Neural cell (in vitro differentiated cells): ENCODE measurements around the gene TMSB10. TPM values are rescaled to one million over a fixed set of nuclear protein-coding genes. Genes with fewer than 3 reads are reported as not detected.

Source experiments
- H2AFZ ChIP-seq: fragments of 200-600, 300-800 bp; sonication (generic), shearing (Covaris generic); 2 replicates; pipeline ENCODE4 v1.6.0; 2014; ENCODE audit warnings: low read depth, mild to moderate bottlenecking, antibody characterized with exemption, low read length, moderate library complexity
- H3F3A ChIP-seq: fragments of 200-600 bp; shearing (Covaris generic); 2 replicates; pipeline ENCODE4 v1.6.1; 2016; ENCODE audit warnings: mild to moderate bottlenecking, moderate library complexity, mixed read lengths, antibody characterized with exemption, low read length; ENCODE audit not compliant: insufficient read depth, poor library complexity, severe bottlenecking
- H3K27ac ChIP-seq: fragments of 200-600, 300-800 bp; sonication (generic), shearing (Covaris generic); 2 replicates; pipeline ENCODE4 v1.5.1; 2014; ENCODE audit warnings: mild to moderate bottlenecking, low read length, moderate library complexity
- H3K27me3 ChIP-seq: fragments of 300-800, 200-600 bp; sonication (generic), shearing (Covaris generic); 2 replicates; pipeline ENCODE4 v1.6.0; 2014; ENCODE audit warnings: mild to moderate bottlenecking, low read depth, low read length, moderate library complexity; ENCODE audit not compliant: insufficient read depth
- H3K36me3 ChIP-seq: fragments of 300-800, 200-600 bp; sonication (generic), shearing (Covaris generic); 2 replicates; pipeline ENCODE4 v1.5.1; 2014; ENCODE audit warnings: mild to moderate bottlenecking, antibody characterized with exemption, low read length, moderate library complexity; ENCODE audit not compliant: insufficient read depth
- H3K4me2 ChIP-seq: fragments of 300-800, 200-600 bp; sonication (generic), shearing (Covaris generic); 2 replicates; pipeline ENCODE4 v1.6.0; 2014; ENCODE audit warnings: mild to moderate bottlenecking, low read length
- H3K4me3 ChIP-seq: fragments of 300-800, 200-600 bp; sonication (generic), shearing (Covaris generic); 2 replicates; pipeline ENCODE4 v1.5.1; 2014; ENCODE audit warnings: mild to moderate bottlenecking, low read length, moderate library complexity
- H3K79me2 ChIP-seq: fragments of 200-600 bp; shearing (Covaris generic); replicated peaks from 2 replicates; pipeline ENCODE4 v1.6.0; 2014; ENCODE audit warnings: mild to moderate bottlenecking, low read length, moderate library complexity; ENCODE audit not compliant: insufficient read depth
- H3K9ac ChIP-seq: fragments of 300-800, 200-600 bp; sonication (generic), shearing (Covaris generic); 2 replicates; pipeline ENCODE4 v1.6.1; 2016; ENCODE audit warnings: mild to moderate bottlenecking, low read length, mixed read lengths
- H3K9me2 ChIP-seq: fragments of 200-600 bp; shearing (Covaris generic); 2 replicates; pipeline ENCODE4 v1.6.1; 2016; ENCODE audit warnings: mild to moderate bottlenecking, low read length, mixed read lengths; ENCODE audit not compliant: insufficient read depth
- H3K9me3 ChIP-seq: fragments of 200-600, 300-800 bp; sonication (generic), shearing (Covaris generic); 2 replicates; pipeline ENCODE4 v1.6.1; 2016; ENCODE audit warnings: mild to moderate bottlenecking, mixed run types, low read length, moderate library complexity, mixed read lengths
- H4K20me1 ChIP-seq: fragments of 200-600 bp; shearing (Covaris generic); 2 replicates; pipeline ENCODE4 v1.6.1; 2016; ENCODE audit warnings: mild to moderate bottlenecking, mixed run types; ENCODE audit not compliant: insufficient read depth
- CTCF ChIP-seq: fragments of 450-650 bp; IDR thresholded peaks from 2 replicates; pipeline ENCODE4 v1.5.1; 2014; ENCODE audit warnings: antibody characterized with exemption, mild to moderate bottlenecking, moderate library complexity; ENCODE audit not compliant: poor library complexity, severe bottlenecking
- EP300 ChIP-seq: fragments of 450-650 bp; conservative IDR thresholded peaks from 2 replicates; pipeline ENCODE4 v1.6.1; 2014; ENCODE audit warnings: antibody characterized with exemption, mild to moderate bottlenecking, moderate library complexity; ENCODE audit not compliant: poor library complexity, severe bottlenecking
- EZH2 ChIP-seq: fragments of 200-600, 300-800 bp; shearing (Covaris generic), sonication (generic); IDR thresholded peaks from 2 replicates; pipeline ENCODE4 v1.6.1; 2014; ENCODE audit warnings: antibody characterized with exemption, low read length, borderline replicate concordance, mild to moderate bottlenecking; ENCODE audit not compliant: insufficient read depth, poor library complexity, severe bottlenecking
- MXI1 ChIP-seq: fragments of 450-650 bp; conservative IDR thresholded peaks from 2 replicates; pipeline ENCODE4 v1.6.1; 2014; ENCODE audit warnings: antibody characterized with exemption, mild to moderate bottlenecking; ENCODE audit not compliant: poor library complexity, severe bottlenecking
- POLR2AphosphoS5 ChIP-seq: IDR thresholded peaks from 2 replicates; pipeline ENCODE4 v1.6.1; 2012
- RAD21 ChIP-seq: fragments of 450-650 bp; conservative IDR thresholded peaks from 2 replicates; pipeline ENCODE4 v1.6.1; 2014; ENCODE audit warnings: antibody characterized with exemption, mild to moderate bottlenecking, moderate library complexity
- SMC3 ChIP-seq: fragments of 450-650 bp; conservative IDR thresholded peaks from 2 replicates; pipeline ENCODE4 v1.6.1; 2014; ENCODE audit warnings: antibody characterized with exemption, mild to moderate bottlenecking, moderate library complexity; ENCODE audit not compliant: poor library complexity
- TAF1 ChIP-seq: IDR thresholded peaks from 2 replicates; pipeline ENCODE4 v1.6.1; 2012; ENCODE audit warnings: low read depth
- polyA plus RNA-seq: library from polyadenylated mRNA; depleted of rRNA; stranded (reverse); fragments of >200 nt; gene quantifications from 2 replicates; pipeline ENCODE4 v1.2.3, GENCODE V29; 2014
- TF ChIP-seq, protein P1 (sequence below): IDR thresholded peaks from 2 replicates; pipeline ENCODE4 v1.6.1; 2012; ENCODE audit warnings: borderline replicate concordance

Gene TMSB10
- polyA plus RNA-seq, 1 donor from 2014 or later: 15,324 TPM

GRCh38 chr2:84931384-84931821, 25.9 kb downstream of the TMSB10 start:
- no peak overlapping the region for H2AFZ ChIP-seq
- H3F3A ChIP-seq: no peaks in the 10 kb centered on the region
- no peaks in the 10 kb centered on the region for H4K20me1 ChIP-seq
- H3K9me2 ChIP-seq: no peaks in the 10 kb centered on the region
- H3K79me2 ChIP-seq: no peaks in the 10 kb centered on the region
- no peak overlapping the region for H3K27ac ChIP-seq
- no peaks in the 10 kb centered on the region for H3K36me3 ChIP-seq
- H3K27me3 ChIP-seq: no peaks in the 10 kb centered on the region
- no peak overlapping the region for H3K4me2 ChIP-seq
- no peak overlapping the region for H3K4me3 ChIP-seq
- TF ChIP-seq RAD21 (no peak), POLR2AphosphoS5 (no peak), TAF1 (no peak), CTCF (no peak), EP300 (no peak), SMC3 (no peak), EZH2 (no peak), MXI1 (no peak)
- TF ChIP-seq, protein P1, sequence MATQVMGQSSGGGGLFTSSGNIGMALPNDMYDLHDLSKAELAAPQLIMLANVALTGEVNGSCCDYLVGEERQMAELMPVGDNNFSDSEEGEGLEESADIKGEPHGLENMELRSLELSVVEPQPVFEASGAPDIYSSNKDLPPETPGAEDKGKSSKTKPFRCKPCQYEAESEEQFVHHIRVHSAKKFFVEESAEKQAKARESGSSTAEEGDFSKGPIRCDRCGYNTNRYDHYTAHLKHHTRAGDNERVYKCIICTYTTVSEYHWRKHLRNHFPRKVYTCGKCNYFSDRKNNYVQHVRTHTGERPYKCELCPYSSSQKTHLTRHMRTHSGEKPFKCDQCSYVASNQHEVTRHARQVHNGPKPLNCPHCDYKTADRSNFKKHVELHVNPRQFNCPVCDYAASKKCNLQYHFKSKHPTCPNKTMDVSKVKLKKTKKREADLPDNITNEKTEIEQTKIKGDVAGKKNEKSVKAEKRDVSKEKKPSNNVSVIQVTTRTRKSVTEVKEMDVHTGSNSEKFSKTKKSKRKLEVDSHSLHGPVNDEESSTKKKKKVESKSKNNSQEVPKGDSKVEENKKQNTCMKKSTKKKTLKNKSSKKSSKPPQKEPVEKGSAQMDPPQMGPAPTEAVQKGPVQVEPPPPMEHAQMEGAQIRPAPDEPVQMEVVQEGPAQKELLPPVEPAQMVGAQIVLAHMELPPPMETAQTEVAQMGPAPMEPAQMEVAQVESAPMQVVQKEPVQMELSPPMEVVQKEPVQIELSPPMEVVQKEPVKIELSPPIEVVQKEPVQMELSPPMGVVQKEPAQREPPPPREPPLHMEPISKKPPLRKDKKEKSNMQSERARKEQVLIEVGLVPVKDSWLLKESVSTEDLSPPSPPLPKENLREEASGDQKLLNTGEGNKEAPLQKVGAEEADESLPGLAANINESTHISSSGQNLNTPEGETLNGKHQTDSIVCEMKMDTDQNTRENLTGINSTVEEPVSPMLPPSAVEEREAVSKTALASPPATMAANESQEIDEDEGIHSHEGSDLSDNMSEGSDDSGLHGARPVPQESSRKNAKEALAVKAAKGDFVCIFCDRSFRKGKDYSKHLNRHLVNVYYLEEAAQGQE: no peak
- no peak overlapping the region for H3K9ac ChIP-seq
- no peaks in the 10 kb centered on the region for H3K9me3 ChIP-seq

DNA sequence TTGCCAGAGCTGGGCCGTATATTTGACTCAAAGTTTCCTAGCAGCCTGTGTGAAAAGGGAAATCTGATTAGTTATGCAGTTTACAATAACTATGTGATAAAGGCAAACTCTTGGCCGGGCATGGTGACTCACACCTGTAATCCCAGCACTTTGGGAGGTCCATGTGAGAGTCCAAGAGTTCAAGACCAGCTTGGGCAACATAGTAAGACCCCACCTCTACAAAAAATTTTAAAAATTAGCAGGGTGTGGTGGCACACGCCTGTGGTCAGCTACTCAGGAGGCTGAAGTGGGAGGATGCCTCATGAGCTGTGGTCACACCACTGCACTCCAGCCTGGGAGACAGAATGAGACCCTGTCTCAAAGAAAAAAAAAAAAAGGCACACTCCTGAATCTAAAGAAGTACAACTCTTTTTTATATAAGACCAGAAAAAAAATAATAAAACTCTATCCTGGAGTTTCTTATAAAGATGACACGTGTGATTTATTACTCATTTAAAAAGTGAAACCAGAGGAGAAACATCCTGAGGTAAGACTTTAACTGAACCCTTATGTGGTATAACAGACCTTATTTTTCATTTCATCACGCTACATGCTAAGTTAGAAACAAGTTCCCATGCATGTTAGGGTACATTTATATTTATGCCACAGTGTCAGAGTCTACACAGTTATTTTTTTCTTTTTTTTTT, 32.9 kb downstream of the TMSB10 start:
- H3F3A ChIP-seq: no peaks in the 10 kb centered on the region
- H3K9ac ChIP-seq: no peak overlapping the region
- no peak overlapping the region for H3K4me3 ChIP-seq
- no peak overlapping the region for H2AFZ ChIP-seq
- no peaks in the 10 kb centered on the region for H3K36me3 ChIP-seq
- H3K27me3 ChIP-seq: no peaks in the 10 kb centered on the region
- no peak overlapping the region for H3K27ac ChIP-seq
- H3K79me2 ChIP-seq: no peaks in the 10 kb centered on the region
- no peaks in the 10 kb centered on the region for H4K20me1 ChIP-seq
- no peaks in the 10 kb centered on the region for H3K9me3 ChIP-seq
- no peak overlapping the region for H3K4me2 ChIP-seq
- TF ChIP-seq TAF1: no peak
- no peak for TF ChIP-seq SMC3
- no peak for TF ChIP-seq POLR2AphosphoS5
- TF ChIP-seq EP300: no peak
- TF ChIP-seq EZH2: no peak
- no peak for TF ChIP-seq MXI1
- TF ChIP-seq, protein P1: no peak
- no peak for TF ChIP-seq RAD21
- TF ChIP-seq CTCF: no peak
- no peaks in the 10 kb centered on the region for H3K9me2 ChIP-seq
